ENCODE measurements around the gene SP5. TPM values are rescaled to one million over a fixed set of nuclear protein-coding genes. Genes with fewer than 3 reads are reported as not detected.

Gene SP5
- polyA plus RNA-seq, 1 of the 3 experiments (the other 2 are of a cell fraction) = not detected

DNA sequence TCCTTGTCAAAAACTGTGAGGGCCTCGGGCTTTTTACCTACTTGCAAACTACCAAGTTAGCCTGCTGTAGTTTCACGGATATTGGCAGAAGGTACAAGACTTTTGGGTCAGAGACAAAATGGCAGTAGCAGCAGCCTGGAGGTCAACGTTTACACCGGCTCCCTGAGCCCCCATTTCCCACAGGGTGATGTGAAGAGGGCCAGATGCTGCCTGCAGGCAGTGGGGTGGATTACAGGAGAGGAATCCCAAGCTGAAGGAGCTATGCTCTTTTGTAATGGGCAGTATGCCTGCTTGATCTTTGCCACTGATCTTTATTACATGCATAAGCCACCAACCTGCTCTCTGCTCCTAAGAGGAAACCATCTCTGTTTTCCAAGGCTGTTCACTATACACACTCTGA lies 29.5 kb upstream of the SP5 start (continued):
- TF ChIP-seq PBX3 (IDR thresholded peaks at IDR 0.05) (no peak), TAF1 (IDR thresholded peaks at IDR 0.05; ENCODE audit: borderline replicate concordance, low read depth, low read length) (no peak), POLR2AphosphoS5 (IDR thresholded peaks at IDR 0.05; ENCODE audit: low read depth, low read length) (no peak), RCOR1 (IDR thresholded peaks at IDR 0.05; ENCODE audit: low read length) (no peak), SMC3 (IDR thresholded peaks at IDR 0.05; ENCODE audit: low read depth, low read length) (no peak)

GRCh38 chr2:170689481-170689880 lies 25.7 kb upstream of the SP5 start:
- Histone ChIP-seq H3K79me2 (ENCODE audit: insufficient read depth) (no peaks in the 10 kb centered on the region), H3F3A (replicated peaks; ENCODE audit: insufficient read depth) (no peaks in the 10 kb centered on the region), H2AFZ (ENCODE audit: low read depth) (no peak overlapping the region), H3K4me1 (ENCODE audit: control insufficient read depth in 1 of 2, insufficient read depth in 2 of 2, low read depth in 1 of 2, low read length in 1 of 2) (no peaks in the 10 kb centered on the region), H3K27ac (ENCODE audit: low read depth in 2 of 2, low read length in 1 of 2) (no peak overlapping the region), H3K27me3 (ENCODE audit: insufficient read depth) (no peaks in the 10 kb centered on the region), H3K9me2 (no peaks in the 10 kb centered on the region), H4K20me1 (ENCODE audit: insufficient read depth) (no peaks in the 10 kb centered on the region), H3K9ac (no peak overlapping the region), H3K36me3 (replicated peaks in 1 of 2; ENCODE audit: control insufficient read depth in 1 of 2, insufficient read depth in 2 of 2, low read length in 1 of 2) (no peaks in the 10 kb centered on the region), H3K4me3 (ENCODE audit: low read depth in 2 of 2, low read length in 1 of 2) (no peak overlapping the region), H3K9me3 (no peaks in the 10 kb centered on the region), H3K4me2 (no peak overlapping the region)
- no peak for DNase-seq
- TF ChIP-seq, protein P1, sequence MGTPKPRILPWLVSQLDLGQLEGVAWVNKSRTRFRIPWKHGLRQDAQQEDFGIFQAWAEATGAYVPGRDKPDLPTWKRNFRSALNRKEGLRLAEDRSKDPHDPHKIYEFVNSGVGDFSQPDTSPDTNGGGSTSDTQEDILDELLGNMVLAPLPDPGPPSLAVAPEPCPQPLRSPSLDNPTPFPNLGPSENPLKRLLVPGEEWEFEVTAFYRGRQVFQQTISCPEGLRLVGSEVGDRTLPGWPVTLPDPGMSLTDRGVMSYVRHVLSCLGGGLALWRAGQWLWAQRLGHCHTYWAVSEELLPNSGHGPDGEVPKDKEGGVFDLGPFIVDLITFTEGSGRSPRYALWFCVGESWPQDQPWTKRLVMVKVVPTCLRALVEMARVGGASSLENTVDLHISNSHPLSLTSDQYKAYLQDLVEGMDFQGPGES (IDR thresholded peaks at IDR 0.05; ENCODE audit: low read depth, low read length) = no peak
- no peak for TF ChIP-seq ZBTB33 (IDR thresholded peaks at IDR 0.05; ENCODE audit: borderline replicate concordance, low read depth)
- no peak for TF ChIP-seq RXRA (IDR thresholded peaks at IDR 0.05; ENCODE audit: borderline replicate concordance, low read depth)
- no peak for TF ChIP-seq RAD21 (IDR thresholded peaks at IDR 0.05; ENCODE audit: low read length)
- TF ChIP-seq GATA2 (CRISPR knock-in tag; IDR thresholded peaks at IDR 0.05) = no peak
- TF ChIP-seq, protein P2, sequence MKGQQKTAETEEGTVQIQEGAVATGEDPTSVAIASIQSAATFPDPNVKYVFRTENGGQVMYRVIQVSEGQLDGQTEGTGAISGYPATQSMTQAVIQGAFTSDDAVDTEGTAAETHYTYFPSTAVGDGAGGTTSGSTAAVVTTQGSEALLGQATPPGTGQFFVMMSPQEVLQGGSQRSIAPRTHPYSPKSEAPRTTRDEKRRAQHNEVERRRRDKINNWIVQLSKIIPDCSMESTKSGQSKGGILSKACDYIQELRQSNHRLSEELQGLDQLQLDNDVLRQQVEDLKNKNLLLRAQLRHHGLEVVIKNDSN (IDR thresholded peaks at IDR 0.05; ENCODE audit: borderline replicate concordance, low read depth) = no peak
- TF ChIP-seq YY1 (IDR thresholded peaks at IDR 0.05; ENCODE audit: low read depth) = no peak
- TF ChIP-seq, protein P3, sequence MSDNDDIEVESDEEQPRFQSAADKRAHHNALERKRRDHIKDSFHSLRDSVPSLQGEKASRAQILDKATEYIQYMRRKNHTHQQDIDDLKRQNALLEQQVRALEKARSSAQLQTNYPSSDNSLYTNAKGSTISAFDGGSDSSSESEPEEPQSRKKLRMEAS (IDR thresholded peaks at IDR 0.05; ENCODE audit: low read depth) = no peak
- no peak for TF ChIP-seq NRF1 (IDR thresholded peaks at IDR 0.05; ENCODE audit: low read depth, low read length)
- TF ChIP-seq RFX5 (IDR thresholded peaks at IDR 0.05; ENCODE audit: low read length) = no peak
- TF ChIP-seq JUND (IDR thresholded peaks at IDR 0.05) = no peak
- TF ChIP-seq, protein P4, sequence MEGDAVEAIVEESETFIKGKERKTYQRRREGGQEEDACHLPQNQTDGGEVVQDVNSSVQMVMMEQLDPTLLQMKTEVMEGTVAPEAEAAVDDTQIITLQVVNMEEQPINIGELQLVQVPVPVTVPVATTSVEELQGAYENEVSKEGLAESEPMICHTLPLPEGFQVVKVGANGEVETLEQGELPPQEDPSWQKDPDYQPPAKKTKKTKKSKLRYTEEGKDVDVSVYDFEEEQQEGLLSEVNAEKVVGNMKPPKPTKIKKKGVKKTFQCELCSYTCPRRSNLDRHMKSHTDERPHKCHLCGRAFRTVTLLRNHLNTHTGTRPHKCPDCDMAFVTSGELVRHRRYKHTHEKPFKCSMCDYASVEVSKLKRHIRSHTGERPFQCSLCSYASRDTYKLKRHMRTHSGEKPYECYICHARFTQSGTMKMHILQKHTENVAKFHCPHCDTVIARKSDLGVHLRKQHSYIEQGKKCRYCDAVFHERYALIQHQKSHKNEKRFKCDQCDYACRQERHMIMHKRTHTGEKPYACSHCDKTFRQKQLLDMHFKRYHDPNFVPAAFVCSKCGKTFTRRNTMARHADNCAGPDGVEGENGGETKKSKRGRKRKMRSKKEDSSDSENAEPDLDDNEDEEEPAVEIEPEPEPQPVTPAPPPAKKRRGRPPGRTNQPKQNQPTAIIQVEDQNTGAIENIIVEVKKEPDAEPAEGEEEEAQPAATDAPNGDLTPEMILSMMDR (IDR thresholded peaks at IDR 0.05) = no peak
- no peak for TF ChIP-seq RCOR1 (IDR thresholded peaks at IDR 0.05; ENCODE audit: low read length)
- no peak for TF ChIP-seq MEF2A (IDR thresholded peaks at IDR 0.05; ENCODE audit: borderline replicate concordance, low read depth)
- no peak for TF ChIP-seq POLR2AphosphoS5 (IDR thresholded peaks at IDR 0.05; ENCODE audit: low read depth, low read length)
- POLR2A ChIA-PET = no interaction called here
- CTCF ChIA-PET = no interaction called here
- WGBS (ENCODE audit: low lambda C conversion rate) = 56% methylated on average over 5 of the region's 5 CpGs

Data from SK-N-SH (cell line).